Activated T-cell treated with anti-CD3 and anti-CD28 coated beads for 48 hours (primary cell): ENCODE measurements around the gene FMO4.
"Not testable (repeated sequence)": the region's sequence is repeated elsewhere in the genome, so short reads cannot be mapped to it uniquely, and the experiment has no call there.

Experiments
- DNase-seq: peaks from one replicate; pipeline ENCODE4 v3.0.0-alpha.2; 2020; ENCODE audit warnings: low read depth

FMO4 gene

DNA sequence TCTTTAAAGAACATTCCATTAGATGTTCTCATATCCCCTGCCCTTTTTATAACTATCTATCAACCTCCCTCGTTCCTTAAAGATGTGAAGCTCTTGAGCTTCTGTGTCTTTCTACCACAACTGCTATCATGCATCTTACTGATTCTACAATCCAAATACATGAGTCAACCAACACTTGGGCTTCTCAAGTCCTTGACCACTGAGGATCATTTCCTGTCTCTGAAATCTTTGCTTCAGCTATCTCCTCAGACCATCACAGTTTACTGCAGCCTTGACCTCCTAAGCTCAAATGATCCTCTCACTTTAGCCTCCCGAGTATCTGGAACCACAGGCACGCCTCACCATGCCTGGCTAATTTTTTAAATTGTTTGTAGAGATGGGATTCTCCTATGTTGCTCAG is 75.2 kb downstream of the FMO4 start:
- no peak for DNase-seq

DNA sequence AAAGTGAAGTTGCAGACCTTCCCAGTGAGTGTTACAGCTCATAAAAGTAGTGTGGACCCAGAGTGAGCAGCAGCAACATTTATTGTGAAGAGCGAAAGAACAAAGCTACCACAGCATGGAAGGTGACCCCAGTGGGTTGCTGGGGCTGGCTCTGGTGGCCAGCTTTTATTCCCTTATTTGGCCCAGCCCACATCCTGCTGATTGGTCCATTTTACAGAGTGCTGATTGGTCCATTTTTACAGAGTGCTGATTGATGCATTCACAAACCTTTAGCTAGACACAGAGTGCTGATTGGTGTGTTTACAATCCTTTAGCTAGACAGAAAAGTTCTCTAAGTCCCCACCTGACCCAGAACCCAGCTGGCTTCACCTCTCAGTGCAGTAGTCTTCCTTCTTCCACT is 76.8 kb downstream of the FMO4 start:
- not testable (repeated sequence) for DNase-seq
